Heart right ventricle (tissue), 16 donors: ENCODE results near the gene SYCE3. TPM values are rescaled to one million over a fixed set of nuclear protein-coding genes. Genes with fewer than 3 reads are reported as not detected.

Source experiments
- ATAC-seq, 8 donors: fragments of 200-7000 bp; cut with Tn5 transposase; one replicate each; pipeline ENCODE4 v1.9.1; 2020; ENCODE audit warnings: mild to moderate bottlenecking in 8 of 8, moderate library complexity in 8 of 8, moderate number of reproducible peaks in 1 of 8
- DNase-seq, 2 donors: peaks; one replicate each; pipeline ENCODE4 v3.0.0-alpha.2; 2020
- H3K27ac ChIP-seq, 10 donors: fragments of 200-600 bp; sonication (generic) in 2 of 10; one replicate each; pipeline versions ENCODE4 v1.5.0 to v1.8.0; 2020 to 2022; ENCODE audit warnings: mild to moderate bottlenecking in 3 of 10
- H3K27me3 ChIP-seq, 7 donors: fragments of 200-600 bp; one replicate each; pipeline ENCODE4 v1.8.0; 2021 to 2022; ENCODE audit warnings: mild to moderate bottlenecking in 2 of 7
- H3K36me3 ChIP-seq, 9 donors: fragments of 200-600 bp; sonication (generic) in 1 of 9; one replicate each; pipeline versions ENCODE4 v1.5.0 to v1.8.0; 2020 to 2022; ENCODE audit warnings: mild to moderate bottlenecking in 2 of 9
- H3K4me1 ChIP-seq, 9 donors: fragments of 200-600 bp; sonication (generic) in 1 of 9; one replicate each; pipeline versions ENCODE4 v1.5.0 to v1.8.0; 2020 to 2022; ENCODE audit warnings: mild to moderate bottlenecking in 4 of 9
- H3K4me3 ChIP-seq, 10 donors: fragments of 200-600 bp; sonication (generic) in 2 of 10; one replicate each; pipeline versions ENCODE4 v1.5.0 to v1.8.0; 2020 to 2022; ENCODE audit warnings: mild to moderate bottlenecking in 7 of 10, moderate library complexity in 2 of 10
- H3K9me3 ChIP-seq, 11 donors: fragments of 200-600 bp in 10 of 11; sonication (generic) in 2 of 11; one replicate each; pipeline versions ENCODE4 v1.5.0 to v1.8.0; 2013 to 2022; ENCODE audit warnings: mild to moderate bottlenecking in 2 of 11, control low read depth in 1 of 11, moderate library complexity in 1 of 11
- CTCF ChIP-seq, 9 donors: fragments of 200-600 bp; sonication (generic) in 2 of 9; IDR thresholded peaks; one replicate each; pipeline versions ENCODE4 v1.5.0 to v1.8.0; 2021 to 2022; ENCODE audit warnings: antibody characterized with exemption in 9 of 9, mild to moderate bottlenecking in 5 of 9, moderate library complexity in 1 of 9
- WGBS, 2 donors: extraction: QIAGEN DNeasy Blood & Tissue Kit; methylation state at CpG; one replicate each; pipeline ENCODE4 v1.1.7; 2013; ENCODE audit warnings: inconsistent platforms in 1 of 2; 5-methylcytosine and 5-hydroxymethylcytosine counted together
- intact Hi-C, 10 donors: fragments of 100-400 bp; cut with DNase I; formaldehyde crosslinking; loops; one replicate each; pipeline versions ENCODE4 v1.11.1 to v1.14.2; 2022
- polyA plus RNA-seq, 2 donors: library from polyadenylated mRNA; stranded (reverse); fragments of 200-250 nt; gene quantifications; one replicate each; pipeline ENCODE4 v1.2.3, GENCODE V29; 2013
- total RNA-seq, 10 donors: library from RNA; stranded (reverse); fragmentation: NEBNext Ultra II Directional in 3 of 10; extraction: Animal tissue kit (Norgen Biotek cat#: 25700) in 3 of 10; gene quantifications; one replicate each; pipeline versions ENCODE4 v1.2.1 to v1.2.4, GENCODE V29; 2021 to 2023
- donor health status: Arrhythmogenic right ventricular cardiomyopathy.
- donor health status: ischemic (EF 13 %, LVEDD 7.1; RV severe dilation, severe dysfunction).
- donor health status: healthy with polysubstance abuse.
- donor health status: DM: no; HTN: yes; CAD: no.
- donor health status: DM: no; HTN: no; CAD: no.
- donor health status: ischemic (EF 25% LVEDD 6.9; RV normal size, moderate dysfunction).
- donor health status: ischemic (EF 25% LVEDD 5.7; RV mildly dilated, moderate dysfunction).
- donor health status: healthy.
- donor health status: DM: yes; HTN: yes; CAD: no.
- donor health status: Ischemic cardiomyopathy.
- donor health status: ischemic (EF 35%, LVEDD 5.7; RV mildly dilated, moderate dysfunction).
- donor health status: nonischemic (EF 11% LVEDD 7.7; RV severe dilation, severe dysfunction).
- donor health status: DM: yes; HTN: yes; CAD: no.
- donor health status: PGD.
- donor health status: ischemic (EF 29% LVEDD 5.4; RV normal size, mild dysfunction).
- donor health status: nonischemic (EF 23%, LVEDD 6.1; RV moderate dilation, normal function).

The SYCE3 gene
- total and polyA plus RNA-seq, 12 donors: 0.74 to 0.90 TPM; not detected in 10

GRCh38 chr22:50526108-50526833 lies 36.4 kb downstream of the SYCE3 start:
- WGBS, 2 donors: 1 to 4% methylated on average over 48 to 77 of the region's 77 CpGs
- Histone ChIP-seq H3K27ac (peak overlapping the region; percentile 69 to 99 (median 94)), H3K9me3 (no peaks in the 10 kb centered on the region), H3K36me3 (peaks cover 0 to 51% (median 26%) of the 10 kb centered on the region in 9 donors), H3K4me1 (peaks cover 13 to 63% (median 46%) of the 10 kb centered on the region in 9 donors), H3K4me3 (peak overlapping the region; percentile 50 to 86 (median 78)), H3K27me3 (peaks cover 0 to 16% (median 3%) of the 10 kb centered on the region in 7 donors)
- ATAC-seq (peak; percentile 14 to 44 (median 29)), DNase-seq (peak; percentile 85 to 87)
- TF ChIP-seq CTCF (IDR thresholded peaks at IDR 0.05): peak; percentile 58 to 79 (median 69)
- intact Hi-C loops: loop anchor here in 2 of 10 donors (5.0 to 10.0 kb wide), 3 partner anchors 36 to 281 kb away; partner anchors contain the start of genes SYCE3 (in 1 of the 2) and TUBGCP6 (in 1 of the 2)

- H3K36me3 ChIP-seq: peaks cover 0 to 56% (median 29%) of the 10 kb centered on the region in 9 donors
- ATAC-seq (peak in 2 of 8 donors; percentile 16 to 28), DNase-seq (no peak)
- 0% methylated on average over 20 to 33 of the region's 33 CpGs for WGBS, 2 donors
- H3K9me3 ChIP-seq: no peaks in the 10 kb centered on the region
- H3K4me1 ChIP-seq: peaks cover 13 to 59% (median 42%) of the 10 kb centered on the region in 9 donors
- peaks cover 0 to 12% (median 3%) of the 10 kb centered on the region in 7 donors for H3K27me3 ChIP-seq
- no peak for TF ChIP-seq CTCF (IDR thresholded peaks at IDR 0.05)
- H3K4me3 ChIP-seq: peak overlapping the region; percentile 50 to 86 (median 78)
- intact Hi-C loops: loop anchor here in 5 of 10 donors (1.0 to 10.0 kb wide), 5 partner anchors 17 to 281 kb away; partner anchors contain the start of genes NCAPH2 (in 5 of the 5), SYCE3 (in 1 of the 5) and TUBGCP6 (in 1 of the 5)
- H3K27ac ChIP-seq: peak overlapping the region; percentile 69 to 99 (median 94)
These were observed 36.9 kb downstream of the SYCE3 start for GRCh38 chr22:50525858-50526107.

GRCh38 chr22:50525104-50525857 lies 37.4 kb downstream of the SYCE3 start, which contains the start of gene SCO2:
TSS of gene SCO2 (minus strand) at chr22:50525598. CDS start at chr22:50524411, 1,187 bp downstream.
- Histone ChIP-seq H3K36me3 (peaks cover 0 to 61% (median 29%) of the 10 kb centered on the region in 9 donors), H3K4me3 (peak within 1 kb of the TSS; percentile 50 to 86 (median 78)), H3K4me1 (peaks cover 8 to 54% (median 37%) of the 10 kb centered on the region in 9 donors), H3K27me3 (peaks cover 0 to 7% (median 0%) of the 10 kb centered on the region in 7 donors), H3K27ac (peak within 1 kb of the TSS; percentile 69 to 99 (median 94)), H3K9me3 (no peaks in the 10 kb centered on the region)
- peak in 8 of 9 donors; percentile 12 to 59 (median 39) for TF ChIP-seq CTCF (IDR thresholded peaks at IDR 0.05)
- WGBS, 2 donors: 0% methylated on average over 83 to 84 of the region's 84 CpGs
- ATAC-seq (peak; percentile 64 to 84 (median 76)), DNase-seq (peak; percentile 96 to 98)
- intact Hi-C loops: loop anchor here in 5 of 10 donors (1.0 to 10.0 kb wide), 5 partner anchors 16 to 280 kb away; partner anchors contain the start of genes NCAPH2 (in 5 of the 5), SYCE3 (in 1 of the 5) and TUBGCP6 (in 1 of the 5)

- 8 to 9% methylated on average over 19 of the region's 19 CpGs for WGBS, 2 donors
- ATAC-seq: peak in 4 of 8 donors; percentile 0 to 6 (median 0)
- peaks cover 8 to 50% (median 35%) of the 10 kb centered on the region in 9 donors for H3K4me1 ChIP-seq
These were observed 38.0 kb downstream of the SYCE3 start for GRCh38 chr22:50524676-50525103.

More at GRCh38 chr22:50524676-50525103, 38.0 kb downstream of the SYCE3 start:
- peaks cover 0 to 7% (median 0%) of the 10 kb centered on the region in 7 donors for H3K27me3 ChIP-seq
- no peaks in the 10 kb centered on the region for H3K9me3 ChIP-seq
- H3K36me3 ChIP-seq: peaks cover 0 to 67% (median 32%) of the 10 kb centered on the region in 9 donors
- peak overlapping the region; percentile 50 to 86 (median 78) for H3K4me3 ChIP-seq
- intact Hi-C loops: loop anchor here in 6 of 10 donors (1.0 to 10.0 kb wide), 6 partner anchors 16 to 280 kb away; partner anchors contain the start of genes NCAPH2 (in 5 of the 6), CHKB (in 1 of the 6), SYCE3 (in 1 of the 6) and TUBGCP6 (in 1 of the 6)
- DNase-seq: no peak
- no peak for TF ChIP-seq CTCF (IDR thresholded peaks at IDR 0.05)
- peak overlapping the region; percentile 69 to 99 (median 94) for H3K27ac ChIP-seq
